ENCODE data around the gene XIST.
"Not testable (repeated sequence)": the region's sequence is repeated elsewhere in the genome, so short reads cannot be mapped to it uniquely, and the experiment has no call there.

DNA sequence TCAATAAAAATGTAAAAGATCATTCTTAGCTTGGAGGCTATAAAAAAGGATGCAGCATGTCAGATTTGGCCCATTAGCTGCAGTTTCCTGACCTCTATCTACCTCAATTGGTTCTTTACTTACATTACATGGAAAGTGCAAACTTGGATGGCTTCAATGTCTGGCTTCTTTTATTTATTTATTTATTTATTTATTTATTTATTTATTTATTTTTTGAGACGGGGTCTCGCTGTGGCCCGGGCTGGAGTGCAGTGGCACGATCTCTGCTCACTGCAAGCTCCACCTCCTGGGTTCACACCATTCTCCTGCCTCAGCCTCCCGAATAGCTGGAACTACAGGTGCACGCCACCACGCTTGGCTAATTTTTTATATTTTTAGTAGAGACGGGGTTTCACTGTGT lies 60.0 kb downstream of the XIST start:
- TF ChIP-seq CTCF (IDR thresholded peaks at IDR 0.05; ENCODE audit: low read length); EZH2 (IDR thresholded peaks at IDR 0.05; ENCODE audit: borderline replicate concordance, low read length): not testable (repeated sequence)

All from OCI-LY1 (cell line).